Effector CD4-positive, alpha-beta T cell (primary cell): ENCODE results near the gene MT1M. TPM values are rescaled to one million over a fixed set of nuclear protein-coding genes. Genes with fewer than 3 reads are reported as not detected.
"Not testable (repeated sequence)": the region's sequence is repeated elsewhere in the genome, so short reads cannot be mapped to it uniquely, and the experiment has no call there.

Experiments
- DNase-seq: peaks from one replicate; pipeline ENCODE4 v3.0.0-alpha.2; 2020
- total RNA-seq: gene quantifications from one replicate; lab custom pipeline; 2026; lab: John Stamatoyannopoulos, UW

Gene MT1M
- not detected for total RNA-seq

- no peak for DNase-seq
Measured at GRCh38 chr16:56632156-56632847, at the start of gene MT1M. Gene MT1M (plus strand): TSS chr16:56632659. CDS start chr16:56632732, 73 bp downstream.

GRCh38 chr16:56582911-56583310 lies 49.5 kb upstream of the MT1M start:
- not testable (repeated sequence) for DNase-seq

- DNase-seq: no peak
Measured at GRCh38 chr16:56583351-56584168, 48.9 kb upstream of the MT1M start.

- no peak for DNase-seq
Measured at GRCh38 chr16:56584276-56584675, 48.2 kb upstream of the MT1M start.

- DNase-seq: no peak
Measured at GRCh38 chr16:56588781-56589140, 43.7 kb upstream of the MT1M start.

- DNase-seq: no peak
Measured at GRCh38 chr16:56589141-56590039, 43.1 kb upstream of the MT1M start, which contains the start of gene MT3. Gene MT3 (plus strand): TSS chr16:56589528. CDS start chr16:56589591, 63 bp downstream.

GRCh38 chr16:56591377-56592060 lies 40.9 kb upstream of the MT1M start:
- no peak for DNase-seq

- no peak for DNase-seq
Measured at GRCh38 chr16:56593573-56594291, 38.7 kb upstream of the MT1M start.

GRCh38 chr16:56594292-56594619 lies 38.2 kb upstream of the MT1M start:
- DNase-seq: no peak

- no peak for DNase-seq
Measured at GRCh38 chr16:56600398-56600999, 32.0 kb upstream of the MT1M start.

- DNase-seq: no peak
Measured at GRCh38 chr16:56601325-56601724, 31.1 kb upstream of the MT1M start.

GRCh38 chr16:56603589-56603988 lies 28.9 kb upstream of the MT1M start:
- no peak for DNase-seq

GRCh38 chr16:56604966-56605365 lies 27.5 kb upstream of the MT1M start:
- DNase-seq: no peak

GRCh38 chr16:56605475-56605874 lies 27.0 kb upstream of the MT1M start:
- DNase-seq: no peak

- DNase-seq: no peak
Measured at GRCh38 chr16:56606071-56606475, 26.4 kb upstream of the MT1M start.

- no peak for DNase-seq
Measured at GRCh38 chr16:56606476-56607108, 25.9 kb upstream of the MT1M start.

GRCh38 chr16:56607109-56607618 lies 25.3 kb upstream of the MT1M start:
- DNase-seq: no peak

- no peak for DNase-seq
Measured at GRCh38 chr16:56607675-56608042, 24.8 kb upstream of the MT1M start.

- peak; percentile 80 for DNase-seq
Measured at GRCh38 chr16:56608043-56608875, 24.2 kb upstream of the MT1M start, which contains the start of gene MT2A. Gene MT2A (plus strand): TSS chr16:56608584. CDS start chr16:56608656, 72 bp downstream.
